A549 (cell line): ENCODE data around the gene NMRK1. TPM values are rescaled to one million over a fixed set of nuclear protein-coding genes. Genes with fewer than 3 reads are reported as not detected.
A peak's percentile ranks its signal among the peaks of the same experiment; 100 is the strongest.

ENCODE experiments used
- ATAC-seq, 2 experiments: fragments of 200-7000 bp in 1 of 2; fragments of >200 bp in 1 of 2; cut with Nextera tagmentation in 1 of 2; cut with Tn5 transposase in 1 of 2; 3 replicates each; pipeline versions ENCODE4 v1.8.0 to v1.9.1; 2018 to 2020; ENCODE audit warnings: mild to moderate bottlenecking in 1 of 2, moderate library complexity in 1 of 2
- CTCF ChIA-PET: fragments of 300-600 bp; sonication (Branson Sonifier 250); formaldehyde crosslinking; extraction: SDS; loops from one replicate; lab custom pipeline; 2021; ENCODE audit warnings: antibody characterized with exemption, inconsistent platforms; lab: Yijun Ruan, JAX
- POLR2A ChIA-PET: fragments of 350-600 bp; formaldehyde crosslinking; extraction: SDS; loops from one replicate; lab custom pipeline; 2021; ENCODE audit warnings: antibody characterized with exemption, inconsistent platforms; lab: Yijun Ruan, JAX
- DNase-seq, 2 experiments: peaks; one replicate each; pipeline versions ENCODE4 v3.0.0 to v3.0.0-alpha.2; 2011 to 2016; ENCODE audit warnings: low read depth in 1 of 2, low spot score in 1 of 2
- FAIRE-seq: peaks from 2 replicates; lab custom pipeline; 2011; peaks lifted over from hg19 to GRCh38; lab: Jason Lieb, UNC
- H3K27ac ChIP-seq, 2 experiments: fragments of >200 bp; sonication (Bioruptor Twin); formaldehyde crosslinking; 3 replicates each; pipeline ENCODE4 v1.5.1; 2016 to 2017
- H3K4me1 ChIP-seq: fragments of >200 bp; sonication (Bioruptor Twin); formaldehyde crosslinking; 3 replicates; pipeline ENCODE4 v1.6.1; 2016
- H3K4me2 ChIP-seq: fragments of >200 bp; sonication (Bioruptor Twin); formaldehyde crosslinking; 3 replicates; pipeline ENCODE4 v1.6.1; 2016
- H3K4me3 ChIP-seq: fragments of >200 bp; sonication (Bioruptor Twin); formaldehyde crosslinking; 3 replicates; pipeline ENCODE4 v1.5.1; 2016
- H3K9me3 ChIP-seq: fragments of >200 bp; sonication (Bioruptor Twin); formaldehyde crosslinking; 3 replicates; pipeline ENCODE4 v1.6.1; 2016
- BCL3 ChIP-seq: fragments of >200 bp; sonication (Bioruptor Twin); formaldehyde crosslinking; IDR thresholded peaks from 3 replicates; pipeline ENCODE4 v1.6.1; 2016
- BHLHE40 ChIP-seq: IDR thresholded peaks from 2 replicates; pipeline ENCODE4 v1.6.1; 2012; ENCODE audit warnings: low read depth, low read length, inconsistent platforms
- CBX2 ChIP-seq: fragments of 200-600 bp; sonication (generic); IDR thresholded peaks from 2 replicates; pipeline ENCODE4 v1.6.1; 2016; ENCODE audit warnings: low read depth, mild to moderate bottlenecking, borderline replicate concordance
- E2F6 ChIP-seq: IDR thresholded peaks from 2 replicates; pipeline ENCODE4 v1.6.1; 2012; ENCODE audit warnings: low read depth, borderline replicate concordance
- GATA3 ChIP-seq: IDR thresholded peaks from 2 replicates; pipeline ENCODE4 v1.6.1; 2012; ENCODE audit warnings: borderline replicate concordance
- HOXA7 ChIP-seq: fragments of 250-450 bp; sonication (Bioruptor Pico); IDR thresholded peaks from 2 replicates; pipeline ENCODE4 v1.5.0; 2020; ENCODE audit warnings: mild to moderate bottlenecking, moderate library complexity
- HOXB13 ChIP-seq: fragments of 250-450 bp; sonication (Bioruptor Pico); IDR thresholded peaks from 2 replicates; pipeline ENCODE4 v1.5.0; 2020; ENCODE audit warnings: low read depth, mild to moderate bottlenecking, moderate library complexity
- JUN ChIP-seq, 2 experiments: fragments of >200 bp; sonication (Bioruptor Twin); formaldehyde crosslinking; IDR thresholded peaks; 2 replicates in 1 of 2; 3 replicates in 1 of 2; pipeline ENCODE4 v1.6.1; 2016 to 2017
- JUNB ChIP-seq: fragments of >200 bp; sonication (Bioruptor Twin); formaldehyde crosslinking; IDR thresholded peaks from 2 replicates; pipeline ENCODE4 v1.6.1; 2016
- MAX ChIP-seq: IDR thresholded peaks from 2 replicates; pipeline ENCODE4 v1.6.1; 2012
- MAZ ChIP-seq: fragments of 150-350 bp; IDR thresholded peaks from 2 replicates; pipeline ENCODE4 v1.6.1; 2014; ENCODE audit warnings: antibody characterized with exemption, low read depth, low read length, borderline replicate concordance
- MYC ChIP-seq: IDR thresholded peaks from 2 replicates; pipeline ENCODE4 v1.6.1; 2012; ENCODE audit warnings: mild to moderate bottlenecking, inconsistent platforms, low read length, improper control_type of control experiment, borderline replicate concordance
- NFE2L2 ChIP-seq: fragments of 150-350 bp; conservative IDR thresholded peaks from 2 replicates; pipeline ENCODE4 v1.6.1; 2014; ENCODE audit warnings: low read length
- PHF8 ChIP-seq: fragments of 200-600 bp; sonication (generic); IDR thresholded peaks from 2 replicates; pipeline ENCODE4 v1.6.1; 2016; ENCODE audit warnings: low read depth, mild to moderate bottlenecking, antibody characterized with exemption, moderate library complexity, borderline replicate concordance
- RAD21 ChIP-seq, 2 experiments: fragments of >200 bp in 1 of 2; sonication (Bioruptor Twin) in 1 of 2; formaldehyde crosslinking in 1 of 2; IDR thresholded peaks in 1 of 2; conservative IDR thresholded peaks in 1 of 2; 2 replicates in 1 of 2; 3 replicates in 1 of 2; pipeline ENCODE4 v1.6.1; 2012 to 2018; ENCODE audit warnings: inconsistent platforms in 1 of 2
- RARB ChIP-seq: fragments of 250-450 bp; sonication (Bioruptor Pico); IDR thresholded peaks from 2 replicates; pipeline ENCODE4 v1.8.0; 2021; ENCODE audit warnings: mild to moderate bottlenecking, moderate library complexity
- REST ChIP-seq: fragments of 200-600 bp; sonication (generic); IDR thresholded peaks from 2 replicates; pipeline ENCODE4 v1.6.1; 2016; ENCODE audit warnings: antibody characterized with exemption, mild to moderate bottlenecking, moderate library complexity
- RFX5 ChIP-seq: fragments of 450-650 bp; IDR thresholded peaks from 2 replicates; pipeline ENCODE4 v1.7.1; 2014; ENCODE audit warnings: antibody characterized with exemption, mild to moderate bottlenecking, moderate library complexity
- SMC3 ChIP-seq: fragments of >200 bp; sonication (Bioruptor Twin); formaldehyde crosslinking; IDR thresholded peaks from 3 replicates; pipeline ENCODE4 v1.6.1; 2018; ENCODE audit warnings: inconsistent platforms
- SREBF2 ChIP-seq: fragments of 450-650 bp; IDR thresholded peaks from 2 replicates; pipeline ENCODE4 v1.6.1; 2014; ENCODE audit warnings: mild to moderate bottlenecking, moderate library complexity
- TFCP2L1 ChIP-seq: fragments of 250-450 bp; sonication (Bioruptor Pico); IDR thresholded peaks from 2 replicates; pipeline ENCODE4 v1.5.0; 2021; ENCODE audit warnings: mild to moderate bottlenecking
- TP53 ChIP-seq: fragments of 250-450 bp; sonication (Bioruptor Pico); IDR thresholded peaks from 2 replicates; pipeline ENCODE4 v1.5.0; 2021; ENCODE audit warnings: mild to moderate bottlenecking, moderate library complexity
- ZNF302 ChIP-seq: fragments of 250-450 bp; sonication (Bioruptor Pico); IDR thresholded peaks from 2 replicates; pipeline ENCODE4 v1.9.0; 2021; ENCODE audit warnings: inconsistent platforms, mild to moderate bottlenecking, moderate library complexity
- WGBS: methylation state at CpG from one replicate; pipeline ENCODE4 v1.1.6; 2017; ENCODE audit errors: missing lambda C conversion rate; 5-methylcytosine and 5-hydroxymethylcytosine counted together
- polyA plus RNA-seq, 4 experiments: library from polyadenylated mRNA; depleted of rRNA in 3 of 4; stranded (reverse); fragments of >200 nt; fragmentation: RNase III in 1 of 4; extraction: RNeasy Plus Mini Kit Qiagen cat#74134 plus additional on column Dnase treatment in 1 of 4; gene quantifications; 2 replicates in 3 of 4; 3 replicates in 1 of 4; pipeline ENCODE4 v1.2.3, GENCODE V29; 2011 to 2017

Gene NMRK1
- polyA plus RNA-seq, 2 of the 4 experiments (the other 2 are of a cell fraction), result 7.6 to 10.5 TPM

- Histone ChIP-seq H3K27ac (peak overlapping the region; percentile 99), H3K9me3 (no peaks in the 10 kb centered on the region), H3K4me1 (peaks cover 15% of the 10 kb centered on the region; the same call in 2 of the 3 replicates), H3K4me3 (peak overlapping the region; percentile 84)
- WGBS, result 1% methylated on average over 14 of the region's 59 CpGs
- CTCF ChIA-PET, result interaction anchor here (0.7 to 7.7 kb wide), 17 partner anchors 13 to 253 kb away, joined by 3 to 84 read pairs (median 4); partner anchors contain the start of genes C9orf40, NMRK1, OSTF1 and TRPM6
- ATAC-seq (peak; percentile 81 to 83), FAIRE-seq (no peak)
- POLR2A ChIA-PET, result interaction anchor here (0.8 to 3.0 kb wide), 14 partner anchors 8 to 257 kb away, joined by 3 to 38 read pairs (median 6); partner anchors contain the start of genes C9orf40, NMRK1, OSTF1 and TRPM6
- no peak for TF ChIP-seq JUN (IDR thresholded peaks at IDR 0.05)
- no peak for TF ChIP-seq PHF8
- no peak for TF ChIP-seq RAD21 (conservative IDR thresholded peaks at IDR 0.05 in 1 of 2, IDR thresholded peaks at IDR 0.05 in 1 of 2)
- TF ChIP-seq HOXA7 (CRISPR knock-in tag), result no peak
- peak; percentile 47; the same call in 1 of the 2 replicates for TF ChIP-seq E2F6
- peak; percentile 91 for TF ChIP-seq MYC
- TF ChIP-seq MAX, result peak; percentile 81
- TF ChIP-seq JUNB, result no peak
- no peak for TF ChIP-seq GATA3
- TF ChIP-seq BCL3, result no peak
- TF ChIP-seq RARB (CRISPR knock-in tag), result no peak
- TF ChIP-seq REST, result no peak
- no peak for TF ChIP-seq MAZ
- TF ChIP-seq, all 56 proteins: peak for 3
- peak overlapping the region; percentile 94 for H3K4me2 ChIP-seq
- peak; percentile 58 to 61 for DNase-seq
These were observed 60.5 kb downstream of the NMRK1 start for GRCh38 chr9:75027187-75028107.

GRCh38 chr9:75023846-75024245, 64.1 kb downstream of the NMRK1 start:
- POLR2A ChIA-PET, result no interaction called here
- ATAC-seq (no peak), FAIRE-seq (no peak), DNase-seq (no peak)
- TF ChIP-seq BHLHE40, result no peak
- TF ChIP-seq BCL3, result no peak
- no peak for TF ChIP-seq TFCP2L1 (CRISPR knock-in tag)
- no peak for TF ChIP-seq SREBF2
- no peak for TF ChIP-seq HOXA7 (CRISPR knock-in tag)
- no peak for TF ChIP-seq SMC3
- TF ChIP-seq TP53, result no peak
- TF ChIP-seq RAD21 (conservative IDR thresholded peaks at IDR 0.05 in 1 of 2, IDR thresholded peaks at IDR 0.05 in 1 of 2), result no peak
- TF ChIP-seq HOXB13 (CRISPR knock-in tag), result no peak
- TF ChIP-seq GATA3, result no peak
- TF ChIP-seq CBX2, result no peak
- TF ChIP-seq PHF8, result no peak
- no peak for TF ChIP-seq RFX5
- TF ChIP-seq NFE2L2, result no peak
- TF ChIP-seq ZNF302, result no peak
- H3K4me2 ChIP-seq, result no peak overlapping the region
- peaks cover 15% of the 10 kb centered on the region; the same call in 2 of the 3 replicates for H3K4me1 ChIP-seq
- H3K27ac ChIP-seq, result no peak overlapping the region
- CTCF ChIA-PET, result interaction anchor here (0.8 to 7.7 kb wide), 5 partner anchors 9 to 249 kb away, joined by 4 to 84 read pairs (median 5); partner anchors contain the start of genes C9orf40 and NMRK1
- no peak overlapping the region for H3K4me3 ChIP-seq
- H3K9me3 ChIP-seq, result no peaks in the 10 kb centered on the region
